ENCODE data around the gene NLK.
A peak's percentile ranks its signal among the peaks of the same experiment; 100 is the strongest.
"Not testable (repeated sequence)": the region's sequence is repeated elsewhere in the genome, so short reads cannot be mapped to it uniquely, and the experiment has no call there.

Gene NLK

GRCh38 chr17:28228109-28228840, 185.8 kb downstream of the NLK start:
- no peak for TF ChIP-seq CTCF (IDR thresholded peaks at IDR 0.05; ENCODE audit: borderline replicate concordance, control extremely low read depth, extremely low read depth, insufficient read depth, missing control alignments)
- no peak for DNase-seq (ENCODE audit: low spot score)
- in situ Hi-C loops (cut with MboI; ENCODE audit: low sequenced_read_pairs, unreplicated experiment), result no loop called here

GRCh38 chr17:28228986-28229729, 186.7 kb downstream of the NLK start:
- TF ChIP-seq CTCF (IDR thresholded peaks at IDR 0.05; ENCODE audit: borderline replicate concordance, control extremely low read depth, extremely low read depth, insufficient read depth, missing control alignments), result no peak
- in situ Hi-C loops (cut with MboI; ENCODE audit: low sequenced_read_pairs, unreplicated experiment), result no loop called here
- DNase-seq (ENCODE audit: low spot score), result no peak

GRCh38 chr17:28230011-28230410, 187.5 kb downstream of the NLK start:
- in situ Hi-C loops (cut with MboI; ENCODE audit: low sequenced_read_pairs, unreplicated experiment), result no loop called here
- no peak for TF ChIP-seq CTCF (IDR thresholded peaks at IDR 0.05; ENCODE audit: borderline replicate concordance, control extremely low read depth, extremely low read depth, insufficient read depth, missing control alignments)
- no peak for DNase-seq (ENCODE audit: low spot score)

- DNase-seq (ENCODE audit: low spot score); in situ Hi-C loops (cut with MboI; ENCODE audit: low sequenced_read_pairs, unreplicated experiment): not testable (repeated sequence)
Measured at GRCh38 chr17:28230607-28231006, 188.1 kb downstream of the NLK start.

GRCh38 chr17:28231624-28232023, 189.1 kb downstream of the NLK start:
- DNase-seq (ENCODE audit: low spot score); in situ Hi-C loops (cut with MboI; ENCODE audit: low sequenced_read_pairs, unreplicated experiment): not testable (repeated sequence)

- in situ Hi-C loops (cut with MboI; ENCODE audit: low sequenced_read_pairs, unreplicated experiment), result not testable (repeated sequence)
Measured at GRCh38 chr17:28232966-28233870, 190.7 kb downstream of the NLK start.

GRCh38 chr17:28233872-28234856, 191.7 kb downstream of the NLK start:
- DNase-seq (ENCODE audit: low spot score); in situ Hi-C loops (cut with MboI; ENCODE audit: low sequenced_read_pairs, unreplicated experiment): not testable (repeated sequence)

More at GRCh38 chr17:28232966-28233870, 190.7 kb downstream of the NLK start:
- DNase-seq (ENCODE audit: low spot score), result not testable (repeated sequence)
- peak; percentile 42 for TF ChIP-seq CTCF (IDR thresholded peaks at IDR 0.05; ENCODE audit: borderline replicate concordance, control extremely low read depth, extremely low read depth, insufficient read depth, missing control alignments)

- DNase-seq (ENCODE audit: low spot score); in situ Hi-C loops (cut with MboI; ENCODE audit: low sequenced_read_pairs, unreplicated experiment): not testable (repeated sequence)
Measured at GRCh38 chr17:28235066-28235700, 192.7 kb downstream of the NLK start.

GRCh38 chr17:28236033-28236653, 193.7 kb downstream of the NLK start:
- DNase-seq (ENCODE audit: low spot score); in situ Hi-C loops (cut with MboI; ENCODE audit: low sequenced_read_pairs, unreplicated experiment): not testable (repeated sequence)

- DNase-seq (ENCODE audit: low spot score); in situ Hi-C loops (cut with MboI; ENCODE audit: low sequenced_read_pairs, unreplicated experiment): not testable (repeated sequence)
Measured at GRCh38 chr17:28238547-28239270, 196.2 kb downstream of the NLK start.
